Heart left ventricle (tissue), 13 donors: ENCODE results near the gene CST7.

ENCODE experiments used
- POLR2A ChIP-seq, 2 donors: fragments of 450-650 bp; IDR thresholded peaks; one replicate each; pipeline ENCODE4 v1.6.1; 2017; ENCODE audit warnings: antibody characterized with exemption in 2 of 2, mild to moderate bottlenecking in 2 of 2, moderate library complexity in 2 of 2
- TF ChIP-seq, protein P1 (sequence below), 12 donors: fragments of 200-600 bp; sonication (generic) in 4 of 12; IDR thresholded peaks; one replicate each; pipeline versions ENCODE4 v1.5.0 to v1.8.0; 2018 to 2022; ENCODE audit warnings: antibody characterized with exemption in 12 of 12, mild to moderate bottlenecking in 5 of 12
- donor health status: ischemic (EF 13 %, LVEDD 7.1; RV severe dilation, severe dysfunction).
- donor health status: DM: no; HTN: yes; CAD: no.
- donor health status: DM: no; HTN: no; CAD: no.
- donor health status: ischemic (EF 25% LVEDD 6.9; RV normal size, moderate dysfunction).
- donor health status: ischemic (EF 25% LVEDD 5.7; RV mildly dilated, moderate dysfunction).
- donor health status: ischemic (EF 35%, LVEDD 5.7; RV mildly dilated, moderate dysfunction).
- donor health status: nonischemic (EF 11% LVEDD 7.7; RV severe dilation, severe dysfunction).
- donor health status: DM: yes; HTN: yes; CAD: no.
- donor health status: PGD.
- donor health status: ischemic (EF 29% LVEDD 5.4; RV normal size, mild dysfunction).
- donor health status: nonischemic (EF 23%, LVEDD 6.1; RV moderate dilation, normal function).

- no peak for TF ChIP-seq POLR2A (IDR thresholded peaks at IDR 0.05)
- TF ChIP-seq, protein P1, sequence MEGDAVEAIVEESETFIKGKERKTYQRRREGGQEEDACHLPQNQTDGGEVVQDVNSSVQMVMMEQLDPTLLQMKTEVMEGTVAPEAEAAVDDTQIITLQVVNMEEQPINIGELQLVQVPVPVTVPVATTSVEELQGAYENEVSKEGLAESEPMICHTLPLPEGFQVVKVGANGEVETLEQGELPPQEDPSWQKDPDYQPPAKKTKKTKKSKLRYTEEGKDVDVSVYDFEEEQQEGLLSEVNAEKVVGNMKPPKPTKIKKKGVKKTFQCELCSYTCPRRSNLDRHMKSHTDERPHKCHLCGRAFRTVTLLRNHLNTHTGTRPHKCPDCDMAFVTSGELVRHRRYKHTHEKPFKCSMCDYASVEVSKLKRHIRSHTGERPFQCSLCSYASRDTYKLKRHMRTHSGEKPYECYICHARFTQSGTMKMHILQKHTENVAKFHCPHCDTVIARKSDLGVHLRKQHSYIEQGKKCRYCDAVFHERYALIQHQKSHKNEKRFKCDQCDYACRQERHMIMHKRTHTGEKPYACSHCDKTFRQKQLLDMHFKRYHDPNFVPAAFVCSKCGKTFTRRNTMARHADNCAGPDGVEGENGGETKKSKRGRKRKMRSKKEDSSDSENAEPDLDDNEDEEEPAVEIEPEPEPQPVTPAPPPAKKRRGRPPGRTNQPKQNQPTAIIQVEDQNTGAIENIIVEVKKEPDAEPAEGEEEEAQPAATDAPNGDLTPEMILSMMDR (IDR thresholded peaks at IDR 0.05) = no peak
Observed at GRCh38 chr20:24981790-24982189, 32.7 kb downstream of the CST7 start.
